Vagina (tissue), 2 donors: ENCODE results near the gene RABL6. TPM values are rescaled to one million over a fixed set of nuclear protein-coding genes. Genes with fewer than 3 reads are reported as not detected.
"Not testable (repeated sequence)": the region's sequence is repeated elsewhere in the genome, so short reads cannot be mapped to it uniquely, and the experiment has no call there.

Experiments
- DNase-seq, 2 donors: peaks; one replicate each; pipeline ENCODE4 v3.0.0-alpha.2; 2017; ENCODE audit errors: extremely low spot score in 2 of 2
- H3K27ac ChIP-seq: fragments of 200-600 bp; sonication (generic); one replicate; pipeline ENCODE4 v1.5.1; 2019
- H3K27me3 ChIP-seq: fragments of 200-600 bp; sonication (generic); one replicate; pipeline ENCODE4 v1.5.1; 2019
- H3K36me3 ChIP-seq, 2 donors: fragments of 200-600 bp; sonication (generic); one replicate each; pipeline ENCODE4 v1.5.1; 2017 to 2019
- H3K4me1 ChIP-seq: fragments of 200-600 bp; sonication (generic); one replicate; pipeline ENCODE4 v1.5.1; 2019
- H3K4me3 ChIP-seq, 2 donors: fragments of 200-600 bp; sonication (generic); 1 replicate in 1 of 2; 2 replicates in 1 of 2; pipeline ENCODE4 v1.5.1; 2016 to 2019
- H3K9me3 ChIP-seq: fragments of 200-600 bp; sonication (generic); one replicate; pipeline ENCODE4 v1.5.1; 2019
- POLR2A ChIP-seq, 2 donors: fragments of 450-650 bp; IDR thresholded peaks; one replicate each; pipeline ENCODE4 v1.6.1; 2017; ENCODE audit warnings: antibody characterized with exemption in 2 of 2, mild to moderate bottlenecking in 2 of 2, moderate library complexity in 2 of 2
- POLR2AphosphoS5 ChIP-seq, 2 donors: sonication (generic); formaldehyde crosslinking; IDR thresholded peaks; one replicate each; pipeline ENCODE4 v1.9.0; 2017; ENCODE audit warnings: antibody characterized with exemption in 2 of 2, mild to moderate bottlenecking in 2 of 2, low read depth in 1 of 2; ENCODE audit not compliant: insufficient read depth in 1 of 2
- intact Hi-C: fragments of 100-400 bp; cut with DNase I; formaldehyde crosslinking; loops from one replicate; pipeline ENCODE4 v1.15.1; 2023
- total RNA-seq: library from RNA; depleted of rRNA; stranded (reverse); fragments of >200 nt; gene quantifications from one replicate; pipeline ENCODE4 v1.2.3, GENCODE V29; 2016
- TF ChIP-seq, protein P1 (sequence below), 3 experiments: fragments of 450-650 bp in 2 of 3; fragments of 200-600 bp in 1 of 3; sonication (generic) in 1 of 3; IDR thresholded peaks; one replicate each; pipeline ENCODE4 v1.5.1; 2017 to 2019; ENCODE audit warnings: antibody characterized with exemption in 3 of 3, mild to moderate bottlenecking in 2 of 3, moderate library complexity in 2 of 3

Gene RABL6
- total RNA-seq, 1 donor from 2014 or later, result 31.7 TPM

DNA sequence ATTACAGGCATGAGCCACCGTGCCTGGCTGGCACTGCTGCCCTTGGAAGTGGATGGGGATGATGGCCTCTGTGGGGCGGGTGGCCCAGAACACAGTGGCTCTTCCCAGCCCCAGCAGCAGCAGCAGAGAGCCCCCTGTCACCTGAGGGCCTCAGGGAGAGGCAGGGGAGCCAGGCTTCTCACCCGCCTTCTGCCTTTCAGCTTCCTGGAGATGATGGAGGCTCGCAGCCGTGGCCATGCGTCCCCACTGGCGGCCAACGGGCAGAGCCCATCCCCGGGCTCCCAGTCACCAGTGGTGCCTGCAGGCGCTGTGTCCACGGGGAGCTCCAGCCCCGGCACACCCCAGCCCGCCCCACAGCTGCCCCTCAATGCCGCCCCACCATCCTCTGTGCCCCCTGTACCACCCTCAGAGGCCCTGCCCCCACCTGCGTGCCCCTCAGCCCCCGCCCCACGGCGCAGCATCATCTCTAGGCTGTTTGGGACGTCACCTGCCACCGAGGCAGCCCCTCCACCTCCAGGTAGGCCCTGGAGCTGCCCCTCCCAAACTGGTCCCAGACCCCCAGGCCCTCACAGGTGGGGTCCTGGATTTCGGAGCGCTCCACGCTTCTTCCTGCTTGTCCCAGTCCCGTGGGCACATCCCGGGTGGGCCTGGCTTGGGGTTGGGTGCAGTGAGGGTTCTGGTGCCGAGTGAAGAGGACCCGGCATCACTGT lies 29.6 kb downstream of the RABL6 start:
- H3K27ac ChIP-seq, result no peak overlapping the region
- peaks cover 0 to 21% of the 10 kb centered on the region in 2 donors for H3K36me3 ChIP-seq
- TF ChIP-seq POLR2AphosphoS5 (IDR thresholded peaks at IDR 0.05; ENCODE audit: insufficient read depth in 1 of 2, low read depth in 1 of 2), result no peak
- TF ChIP-seq, protein P1, sequence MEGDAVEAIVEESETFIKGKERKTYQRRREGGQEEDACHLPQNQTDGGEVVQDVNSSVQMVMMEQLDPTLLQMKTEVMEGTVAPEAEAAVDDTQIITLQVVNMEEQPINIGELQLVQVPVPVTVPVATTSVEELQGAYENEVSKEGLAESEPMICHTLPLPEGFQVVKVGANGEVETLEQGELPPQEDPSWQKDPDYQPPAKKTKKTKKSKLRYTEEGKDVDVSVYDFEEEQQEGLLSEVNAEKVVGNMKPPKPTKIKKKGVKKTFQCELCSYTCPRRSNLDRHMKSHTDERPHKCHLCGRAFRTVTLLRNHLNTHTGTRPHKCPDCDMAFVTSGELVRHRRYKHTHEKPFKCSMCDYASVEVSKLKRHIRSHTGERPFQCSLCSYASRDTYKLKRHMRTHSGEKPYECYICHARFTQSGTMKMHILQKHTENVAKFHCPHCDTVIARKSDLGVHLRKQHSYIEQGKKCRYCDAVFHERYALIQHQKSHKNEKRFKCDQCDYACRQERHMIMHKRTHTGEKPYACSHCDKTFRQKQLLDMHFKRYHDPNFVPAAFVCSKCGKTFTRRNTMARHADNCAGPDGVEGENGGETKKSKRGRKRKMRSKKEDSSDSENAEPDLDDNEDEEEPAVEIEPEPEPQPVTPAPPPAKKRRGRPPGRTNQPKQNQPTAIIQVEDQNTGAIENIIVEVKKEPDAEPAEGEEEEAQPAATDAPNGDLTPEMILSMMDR (IDR thresholded peaks at IDR 0.05), result no peak
- TF ChIP-seq POLR2A (IDR thresholded peaks at IDR 0.05), result no peak
- H3K9me3 ChIP-seq, result no peaks in the 10 kb centered on the region
- H3K4me1 ChIP-seq, result peaks cover 13% of the 10 kb centered on the region
- no peaks in the 10 kb centered on the region for H3K27me3 ChIP-seq
- DNase-seq, result no peak
- intact Hi-C loops, result no loop called here
- no peak overlapping the region for H3K4me3 ChIP-seq

DNA sequence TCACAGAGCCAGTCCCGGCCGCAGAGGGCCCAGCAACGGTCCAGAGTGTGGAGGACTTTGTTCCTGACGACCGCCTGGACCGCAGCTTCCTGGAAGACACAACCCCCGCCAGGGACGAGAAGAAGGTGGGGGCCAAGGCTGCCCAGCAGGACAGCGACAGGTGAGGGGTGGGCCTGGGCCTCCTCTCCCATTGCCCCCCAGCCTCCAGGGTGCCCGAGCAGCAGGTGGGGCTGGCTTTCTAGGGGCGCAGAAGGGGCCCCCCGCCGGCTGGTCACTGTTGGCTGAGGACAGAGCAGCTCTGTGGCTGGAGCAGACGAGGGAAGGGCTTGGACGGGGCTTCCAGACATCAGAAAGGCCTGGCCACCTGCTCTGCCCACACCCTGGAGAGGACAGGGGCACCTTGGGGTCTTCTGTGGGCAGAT lies 30.1 kb downstream of the RABL6 start:
- H3K27me3 ChIP-seq, H3K4me3 ChIP-seq, intact Hi-C loops, H3K9me3 ChIP-seq, H3K27ac ChIP-seq, DNase-seq: not testable (repeated sequence)
- Histone ChIP-seq H3K4me1 (peaks cover 19% of the 10 kb centered on the region), H3K36me3 (peaks cover 0 to 16% of the 10 kb centered on the region in 2 donors)

DNA sequence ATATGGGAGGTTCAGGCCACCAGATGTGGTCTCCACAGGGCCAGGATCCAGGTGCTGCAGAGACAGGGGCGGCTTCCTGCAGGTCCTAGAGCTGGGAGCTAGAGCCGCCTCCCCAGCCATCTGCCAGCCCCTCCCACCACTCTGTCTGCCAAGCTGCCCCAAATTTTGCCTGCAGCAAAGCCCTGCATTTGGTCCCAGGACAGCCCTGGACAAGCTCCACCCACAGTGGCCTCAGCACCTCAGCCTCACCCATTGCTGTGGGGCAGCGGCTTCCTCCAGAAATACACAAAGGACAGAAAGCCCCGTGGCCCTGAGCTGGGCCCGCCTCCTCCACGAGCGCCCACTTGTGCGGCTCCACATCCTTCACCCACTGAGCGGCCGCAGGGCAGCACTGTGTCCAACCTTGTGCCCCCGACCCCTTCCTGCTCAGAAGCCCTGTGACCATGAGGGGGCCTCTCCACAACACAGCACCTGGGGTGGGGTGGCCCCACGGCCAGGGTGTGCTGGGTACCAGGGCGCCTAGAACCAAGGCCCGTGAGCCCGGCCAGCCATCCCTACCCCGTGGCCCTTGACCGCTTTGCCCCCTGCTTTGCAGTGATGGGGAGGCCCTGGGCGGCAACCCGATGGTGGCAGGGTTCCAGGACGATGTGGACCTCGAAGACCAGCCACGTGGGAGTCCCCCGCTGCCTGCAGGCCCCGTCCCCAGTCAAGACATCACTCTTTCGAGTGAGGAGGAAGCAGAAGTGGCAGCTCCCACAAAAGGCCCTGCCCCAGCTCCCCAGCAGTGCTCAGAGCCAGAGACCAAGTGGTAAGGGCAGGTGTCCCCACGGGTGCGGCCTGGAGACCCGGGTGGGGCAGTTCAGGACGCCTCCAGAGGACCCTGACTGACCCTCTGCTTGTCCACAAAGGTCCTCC lies 30.8 kb downstream of the RABL6 start:
- intact Hi-C loops, result no loop called here
- peaks cover 26% of the 10 kb centered on the region for H3K4me1 ChIP-seq
- peaks cover 0 to 16% of the 10 kb centered on the region in 2 donors for H3K36me3 ChIP-seq
- TF ChIP-seq, protein P1 (IDR thresholded peaks at IDR 0.05), result no peak
- TF ChIP-seq POLR2A (IDR thresholded peaks at IDR 0.05) (no peak), POLR2AphosphoS5 (IDR thresholded peaks at IDR 0.05; ENCODE audit: insufficient read depth in 1 of 2, low read depth in 1 of 2) (no peak)
- peaks cover 7% of the 10 kb centered on the region for H3K27me3 ChIP-seq
- no peak for DNase-seq
- H3K9me3 ChIP-seq, result no peaks in the 10 kb centered on the region
- H3K4me3 ChIP-seq, result no peak overlapping the region
- no peak overlapping the region for H3K27ac ChIP-seq

DNA sequence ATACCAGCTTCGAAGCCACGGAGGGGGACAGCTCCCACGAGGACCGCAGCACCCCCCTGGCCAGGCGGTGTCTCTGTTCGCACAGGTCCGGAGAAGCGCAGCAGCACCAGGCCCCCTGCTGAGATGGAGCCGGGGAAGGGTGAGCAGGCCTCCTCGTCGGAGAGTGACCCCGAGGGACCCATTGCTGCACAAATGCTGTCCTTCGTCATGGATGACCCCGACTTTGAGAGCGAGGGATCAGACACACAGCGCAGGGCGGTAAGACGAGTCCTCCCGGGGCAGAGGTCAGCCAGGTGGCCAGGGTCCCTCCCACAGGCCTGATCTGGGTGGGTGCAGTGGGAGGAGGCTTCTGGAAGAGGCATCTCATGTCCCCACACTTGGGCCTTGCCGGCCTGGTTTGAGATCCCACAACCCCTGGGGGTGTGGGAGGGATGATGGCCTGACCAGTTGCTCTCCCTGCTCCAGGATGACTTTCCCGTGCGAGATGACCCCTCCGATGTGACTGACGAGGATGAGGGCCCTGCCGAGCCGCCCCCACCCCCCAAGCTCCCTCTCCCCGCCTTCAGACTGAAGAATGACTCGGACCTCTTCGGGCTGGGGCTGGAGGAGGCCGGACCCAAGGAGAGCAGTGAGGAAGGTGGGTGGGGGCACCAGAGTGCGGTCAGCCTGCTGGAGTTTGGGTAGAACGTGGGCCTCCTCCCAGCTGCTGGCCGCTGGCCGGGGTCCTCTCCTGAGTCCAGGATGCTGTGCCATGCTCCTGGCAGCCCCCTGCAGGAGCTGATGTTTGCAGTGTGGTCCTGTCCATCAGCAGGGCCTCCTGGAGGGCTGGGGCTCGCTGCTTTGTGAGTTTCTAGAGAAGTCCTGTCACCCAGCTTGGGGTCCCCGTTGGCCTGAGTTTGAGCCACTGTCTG lies 31.7 kb downstream of the RABL6 start:
- Histone ChIP-seq H3K36me3 (peaks cover 0 to 16% of the 10 kb centered on the region in 2 donors), H3K9me3 (no peaks in the 10 kb centered on the region), H3K27ac (no peak overlapping the region), H3K4me3 (no peak overlapping the region), H3K27me3 (peaks cover 8% of the 10 kb centered on the region), H3K4me1 (peaks cover 34% of the 10 kb centered on the region)
- no peak for DNase-seq
- TF ChIP-seq POLR2A (IDR thresholded peaks at IDR 0.05) (no peak), POLR2AphosphoS5 (IDR thresholded peaks at IDR 0.05; ENCODE audit: insufficient read depth in 1 of 2, low read depth in 1 of 2) (no peak)
- TF ChIP-seq, protein P1 (IDR thresholded peaks at IDR 0.05), result no peak
- intact Hi-C loops, result no loop called here
